Measurements from ENCODE around the gene CREB3L1. TPM values are rescaled to one million over a fixed set of nuclear protein-coding genes. Genes with fewer than 3 reads are reported as not detected.

Gene CREB3L1
- total RNA-seq, 1 experiment from 2014 or later, result not detected

GRCh38 chr11:46275964-46276641 is 1.4 kb upstream of the CREB3L1 start:
- Histone ChIP-seq H3K9me3 (ENCODE audit: low read length) (no peaks in the 10 kb centered on the region), H3K4me3 (ENCODE audit: low read length) (no peak overlapping the region), H2AFZ (ENCODE audit: low read length) (no peak overlapping the region), H3K27ac (ENCODE audit: low read length) (no peak overlapping the region), H3K36me3 (ENCODE audit: insufficient read depth, low read length) (no peaks in the 10 kb centered on the region), H4K20me1 (ENCODE audit: insufficient read depth, low read depth, low read length) (no peaks in the 10 kb centered on the region), H3K4me2 (ENCODE audit: low read depth, low read length, poor library complexity, severe bottlenecking) (no peak overlapping the region), H3K4me1 (ENCODE audit: low read length) (no peaks in the 10 kb centered on the region), H3K27me3 (ENCODE audit: low read length) (no peaks in the 10 kb centered on the region), H3K9ac (ENCODE audit: low read length) (no peak overlapping the region), H3K79me2 (ENCODE audit: low read length) (no peaks in the 10 kb centered on the region), H3K9me2 (replicated peaks; ENCODE audit: insufficient read depth, low read length) (no peaks in the 10 kb centered on the region)
- DNase-seq, result no peak

GRCh38 chr11:46277313-46277621 is 195 bp upstream of the CREB3L1 start:
- H3K9me2 ChIP-seq (replicated peaks; ENCODE audit: insufficient read depth, low read length), result no peaks in the 10 kb centered on the region
- no peaks in the 10 kb centered on the region for H3K9me3 ChIP-seq (ENCODE audit: low read length)
- H2AFZ ChIP-seq (ENCODE audit: low read length), result no peak overlapping the region
- H3K9ac ChIP-seq (ENCODE audit: low read length), result no peak overlapping the region
- no peaks in the 10 kb centered on the region for H3K27me3 ChIP-seq (ENCODE audit: low read length)
- H3K36me3 ChIP-seq (ENCODE audit: insufficient read depth, low read length), result no peaks in the 10 kb centered on the region
- H3K79me2 ChIP-seq (ENCODE audit: low read length), result no peaks in the 10 kb centered on the region
- no peak for DNase-seq
- H4K20me1 ChIP-seq (ENCODE audit: insufficient read depth, low read depth, low read length), result no peaks in the 10 kb centered on the region
- no peak overlapping the region for H3K4me3 ChIP-seq (ENCODE audit: low read length)
- H3K27ac ChIP-seq (ENCODE audit: low read length), result no peak overlapping the region
- H3K4me2 ChIP-seq (ENCODE audit: low read depth, low read length, poor library complexity, severe bottlenecking), result no peak overlapping the region
- H3K4me1 ChIP-seq (ENCODE audit: low read length), result peaks cover 6% of the 10 kb centered on the region

GRCh38 chr11:46278387-46279125 is 1.1 kb downstream of the CREB3L1 start:
- Histone ChIP-seq H3K4me2 (ENCODE audit: low read depth, low read length, poor library complexity, severe bottlenecking) (no peak overlapping the region), H3K4me3 (ENCODE audit: low read length) (no peak overlapping the region), H3K4me1 (ENCODE audit: low read length) (peaks cover 10% of the 10 kb centered on the region), H3K9ac (ENCODE audit: low read length) (no peak overlapping the region), H3K79me2 (ENCODE audit: low read length) (no peaks in the 10 kb centered on the region), H4K20me1 (ENCODE audit: insufficient read depth, low read depth, low read length) (no peaks in the 10 kb centered on the region), H2AFZ (ENCODE audit: low read length) (no peak overlapping the region), H3K27ac (ENCODE audit: low read length) (no peak overlapping the region), H3K9me3 (ENCODE audit: low read length) (no peaks in the 10 kb centered on the region), H3K27me3 (ENCODE audit: low read length) (no peaks in the 10 kb centered on the region), H3K36me3 (ENCODE audit: insufficient read depth, low read length) (no peaks in the 10 kb centered on the region), H3K9me2 (replicated peaks; ENCODE audit: insufficient read depth, low read length) (no peaks in the 10 kb centered on the region)
- no peak for DNase-seq

GRCh38 chr11:46279126-46280099 is 2.0 kb downstream of the CREB3L1 start:
- no peak for DNase-seq
- H3K9me2 ChIP-seq (replicated peaks; ENCODE audit: insufficient read depth, low read length), result no peaks in the 10 kb centered on the region
- H3K27me3 ChIP-seq (ENCODE audit: low read length), result no peaks in the 10 kb centered on the region
- peaks cover 10% of the 10 kb centered on the region for H3K4me1 ChIP-seq (ENCODE audit: low read length)
- H3K36me3 ChIP-seq (ENCODE audit: insufficient read depth, low read length), result no peaks in the 10 kb centered on the region
- H3K9ac ChIP-seq (ENCODE audit: low read length), result no peak overlapping the region
- H3K4me2 ChIP-seq (ENCODE audit: low read depth, low read length, poor library complexity, severe bottlenecking), result no peak overlapping the region
- H3K27ac ChIP-seq (ENCODE audit: low read length), result no peak overlapping the region
- H4K20me1 ChIP-seq (ENCODE audit: insufficient read depth, low read depth, low read length), result no peaks in the 10 kb centered on the region
- H2AFZ ChIP-seq (ENCODE audit: low read length), result no peak overlapping the region
- H3K9me3 ChIP-seq (ENCODE audit: low read length), result no peaks in the 10 kb centered on the region
- no peak overlapping the region for H3K4me3 ChIP-seq (ENCODE audit: low read length)
- no peaks in the 10 kb centered on the region for H3K79me2 ChIP-seq (ENCODE audit: low read length)

- H3K79me2 ChIP-seq (ENCODE audit: low read length), result no peaks in the 10 kb centered on the region
- H4K20me1 ChIP-seq (ENCODE audit: insufficient read depth, low read depth, low read length), result no peaks in the 10 kb centered on the region
- no peaks in the 10 kb centered on the region for H3K27me3 ChIP-seq (ENCODE audit: low read length)
- no peaks in the 10 kb centered on the region for H3K36me3 ChIP-seq (ENCODE audit: insufficient read depth, low read length)
- H3K9me3 ChIP-seq (ENCODE audit: low read length), result no peaks in the 10 kb centered on the region
- no peaks in the 10 kb centered on the region for H3K9me2 ChIP-seq (replicated peaks; ENCODE audit: insufficient read depth, low read length)
- H3K4me2 ChIP-seq (ENCODE audit: low read depth, low read length, poor library complexity, severe bottlenecking), result no peak overlapping the region
- no peak overlapping the region for H3K9ac ChIP-seq (ENCODE audit: low read length)
- no peak overlapping the region for H3K4me3 ChIP-seq (ENCODE audit: low read length)
- peaks cover 10% of the 10 kb centered on the region for H3K4me1 ChIP-seq (ENCODE audit: low read length)
- H3K27ac ChIP-seq (ENCODE audit: low read length), result no peak overlapping the region
- no peak for DNase-seq
- no peak overlapping the region for H2AFZ ChIP-seq (ENCODE audit: low read length)
Observed at GRCh38 chr11:46280706-46281105, 3.2 kb downstream of the CREB3L1 start.

GRCh38 chr11:46281371-46281831 is 3.9 kb downstream of the CREB3L1 start:
- H3K36me3 ChIP-seq (ENCODE audit: insufficient read depth, low read length), result no peaks in the 10 kb centered on the region
- no peak for DNase-seq
- H3K4me1 ChIP-seq (ENCODE audit: low read length), result peaks cover 10% of the 10 kb centered on the region
- H3K79me2 ChIP-seq (ENCODE audit: low read length), result no peaks in the 10 kb centered on the region
- no peak overlapping the region for H2AFZ ChIP-seq (ENCODE audit: low read length)
- no peak overlapping the region for H3K4me2 ChIP-seq (ENCODE audit: low read depth, low read length, poor library complexity, severe bottlenecking)
- no peaks in the 10 kb centered on the region for H3K9me2 ChIP-seq (replicated peaks; ENCODE audit: insufficient read depth, low read length)
- no peak overlapping the region for H3K4me3 ChIP-seq (ENCODE audit: low read length)
- no peaks in the 10 kb centered on the region for H3K27me3 ChIP-seq (ENCODE audit: low read length)
- H4K20me1 ChIP-seq (ENCODE audit: insufficient read depth, low read depth, low read length), result no peaks in the 10 kb centered on the region
- no peak overlapping the region for H3K9ac ChIP-seq (ENCODE audit: low read length)
- no peaks in the 10 kb centered on the region for H3K9me3 ChIP-seq (ENCODE audit: low read length)
- no peak overlapping the region for H3K27ac ChIP-seq (ENCODE audit: low read length)

GRCh38 chr11:46285173-46285572 is 7.7 kb downstream of the CREB3L1 start:
- Histone ChIP-seq H3K9ac (ENCODE audit: low read length) (no peak overlapping the region), H3K4me1 (ENCODE audit: low read length) (peaks cover 10% of the 10 kb centered on the region), H3K9me2 (replicated peaks; ENCODE audit: insufficient read depth, low read length) (no peaks in the 10 kb centered on the region), H3K4me3 (ENCODE audit: low read length) (no peak overlapping the region), H3K27ac (ENCODE audit: low read length) (no peak overlapping the region), H4K20me1 (ENCODE audit: insufficient read depth, low read depth, low read length) (no peaks in the 10 kb centered on the region), H3K79me2 (ENCODE audit: low read length) (no peaks in the 10 kb centered on the region), H2AFZ (ENCODE audit: low read length) (no peak overlapping the region), H3K36me3 (ENCODE audit: insufficient read depth, low read length) (no peaks in the 10 kb centered on the region), H3K27me3 (ENCODE audit: low read length) (no peaks in the 10 kb centered on the region), H3K4me2 (ENCODE audit: low read depth, low read length, poor library complexity, severe bottlenecking) (no peak overlapping the region), H3K9me3 (ENCODE audit: low read length) (no peaks in the 10 kb centered on the region)
- no peak for DNase-seq

- Histone ChIP-seq H3K79me2 (ENCODE audit: low read length) (no peaks in the 10 kb centered on the region), H2AFZ (ENCODE audit: low read length) (no peak overlapping the region), H3K9me2 (replicated peaks; ENCODE audit: insufficient read depth, low read length) (no peaks in the 10 kb centered on the region), H3K4me2 (ENCODE audit: low read depth, low read length, poor library complexity, severe bottlenecking) (no peak overlapping the region), H3K36me3 (ENCODE audit: insufficient read depth, low read length) (no peaks in the 10 kb centered on the region), H3K27me3 (ENCODE audit: low read length) (no peaks in the 10 kb centered on the region), H3K27ac (ENCODE audit: low read length) (no peak overlapping the region), H4K20me1 (ENCODE audit: insufficient read depth, low read depth, low read length) (no peaks in the 10 kb centered on the region), H3K9ac (ENCODE audit: low read length) (no peak overlapping the region), H3K9me3 (ENCODE audit: low read length) (no peaks in the 10 kb centered on the region), H3K4me3 (ENCODE audit: low read length) (no peak overlapping the region), H3K4me1 (ENCODE audit: low read length) (peaks cover 10% of the 10 kb centered on the region)
- DNase-seq, result no peak
Observed at GRCh38 chr11:46285594-46286033, 8.2 kb downstream of the CREB3L1 start.

Measured in Karpas-422 (cell line).